GM21529 (cell line): ENCODE measurements around the gene ITGAL.

Experiments
- ATAC-seq: cut with Tn5 transposase; IDR thresholded peaks from one replicate; pipeline ENCODE4 v1.9.1; 2021; ENCODE audit not compliant: unreplicated experiment

ITGAL gene

DNA sequence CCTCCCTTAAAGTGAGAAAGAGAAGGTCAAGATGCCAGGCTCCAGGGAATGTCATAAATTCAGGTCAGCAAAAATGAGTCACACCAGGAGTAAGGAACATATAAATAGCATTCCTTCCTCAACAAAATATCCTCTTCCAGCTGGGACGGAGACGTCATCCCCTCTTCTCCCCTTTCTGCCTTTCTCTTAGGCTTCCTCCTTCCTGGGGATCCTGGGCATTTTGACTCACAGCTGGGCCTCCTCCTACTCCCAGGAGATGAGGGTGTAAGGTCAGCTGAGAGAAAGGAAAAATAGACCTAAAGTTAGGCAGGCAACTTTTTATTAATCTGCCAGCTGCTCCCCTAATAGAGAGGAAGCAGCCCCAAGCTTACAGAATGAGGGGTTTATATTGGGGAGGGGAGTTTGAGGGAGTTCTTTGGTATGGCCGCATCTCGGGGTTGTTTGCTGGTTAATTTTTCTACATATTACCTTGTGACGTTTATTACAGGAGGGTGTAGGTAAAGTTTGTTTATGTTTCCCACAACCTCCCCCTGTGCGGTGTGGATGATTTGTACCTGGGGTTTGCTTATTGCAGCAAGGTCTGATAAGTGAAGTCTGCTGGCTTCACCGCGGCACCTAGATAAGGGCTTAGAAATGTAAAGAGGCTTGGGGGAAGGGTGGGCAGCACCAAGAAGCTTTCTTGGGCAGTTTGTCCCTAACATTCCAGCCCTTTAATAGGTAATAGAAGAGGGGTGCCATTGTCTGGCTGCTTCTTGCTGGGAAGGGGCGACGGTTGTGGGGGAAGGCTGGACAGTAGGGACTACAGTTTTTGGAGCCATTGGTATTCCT, 69.2 kb downstream of the ITGAL start:
- ATAC-seq, result no peak

DNA sequence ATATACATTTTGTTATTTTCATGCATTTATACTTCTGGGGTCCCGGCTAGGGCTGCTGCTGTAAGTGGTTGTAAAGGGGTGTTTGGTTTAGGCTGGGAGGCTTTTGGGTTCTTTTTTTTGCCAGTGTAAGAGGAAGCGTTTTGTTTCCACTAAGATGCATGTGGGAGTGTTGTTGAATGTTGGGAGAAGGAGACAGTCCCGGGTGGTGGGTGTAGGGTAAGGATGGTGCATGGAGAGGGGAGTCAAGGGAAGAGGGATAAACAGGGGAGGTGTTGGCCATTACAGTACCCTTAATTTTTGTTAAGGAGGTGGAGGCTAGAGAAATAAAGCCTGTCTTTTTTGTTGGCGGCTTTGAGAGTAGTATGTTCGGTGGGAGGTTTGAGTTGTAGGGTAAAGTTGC, 70.5 kb downstream of the ITGAL start:
- ATAC-seq, result no peak

DNA sequence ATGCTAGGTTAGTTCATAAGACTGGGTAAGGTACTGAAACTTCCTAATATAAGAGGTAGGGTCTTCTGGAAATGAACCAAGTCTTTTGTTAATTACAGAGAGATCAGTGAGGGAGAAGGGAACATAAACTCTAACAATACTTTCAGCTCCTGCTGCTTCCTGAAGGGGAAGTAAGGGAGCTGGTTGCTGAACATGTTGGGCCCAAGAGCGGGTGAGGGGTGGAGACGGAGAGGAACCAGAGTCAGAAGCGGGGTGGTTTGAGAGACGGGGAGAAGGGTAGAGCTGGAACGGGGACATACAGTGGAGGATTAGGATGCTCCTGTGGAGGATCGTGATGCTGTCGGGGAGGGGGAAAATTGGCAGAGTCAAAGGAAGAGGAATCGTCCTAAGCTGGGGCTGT, 73.6 kb downstream of the ITGAL start:
- no peak for ATAC-seq

DNA sequence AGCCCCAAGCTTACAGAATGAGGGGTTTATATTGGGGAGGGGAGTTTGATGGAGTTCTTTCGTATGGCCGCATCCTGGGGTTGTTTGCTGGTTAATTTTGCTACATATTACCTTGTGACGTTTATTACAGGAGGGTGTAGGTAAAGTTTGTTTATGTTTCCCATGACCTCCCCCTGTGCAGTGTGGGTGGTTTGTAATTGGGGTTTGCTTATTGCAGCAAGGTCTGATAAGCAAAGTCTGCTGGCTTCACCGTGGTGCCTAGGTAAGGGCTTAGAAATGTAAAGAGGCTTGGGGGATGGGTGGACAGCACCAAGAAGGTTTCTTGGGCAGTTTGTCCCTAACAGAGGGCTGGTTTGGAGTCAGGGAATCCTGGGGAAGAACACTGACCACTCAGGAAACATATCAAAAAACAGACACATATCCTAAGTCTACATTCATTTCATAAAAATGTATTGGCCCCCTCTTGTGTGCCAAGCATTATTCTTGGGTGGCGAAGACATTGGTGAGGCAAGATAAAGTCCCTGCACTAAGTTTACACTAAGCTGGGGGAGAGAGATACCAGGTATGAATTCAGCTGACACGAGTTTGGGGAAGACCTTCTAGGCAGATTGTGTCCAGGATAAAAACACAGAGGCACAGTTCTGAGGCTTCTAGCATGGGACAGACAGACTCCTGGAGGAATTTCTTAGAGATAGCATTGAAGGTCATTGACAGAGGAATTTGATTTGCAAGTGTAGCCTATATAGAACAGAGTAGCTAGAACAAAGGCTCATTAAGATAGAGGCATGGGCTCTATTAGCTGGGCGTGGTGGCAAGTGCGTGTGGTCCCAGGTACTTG, 76.1 kb downstream of the ITGAL start:
- ATAC-seq, result no peak

DNA sequence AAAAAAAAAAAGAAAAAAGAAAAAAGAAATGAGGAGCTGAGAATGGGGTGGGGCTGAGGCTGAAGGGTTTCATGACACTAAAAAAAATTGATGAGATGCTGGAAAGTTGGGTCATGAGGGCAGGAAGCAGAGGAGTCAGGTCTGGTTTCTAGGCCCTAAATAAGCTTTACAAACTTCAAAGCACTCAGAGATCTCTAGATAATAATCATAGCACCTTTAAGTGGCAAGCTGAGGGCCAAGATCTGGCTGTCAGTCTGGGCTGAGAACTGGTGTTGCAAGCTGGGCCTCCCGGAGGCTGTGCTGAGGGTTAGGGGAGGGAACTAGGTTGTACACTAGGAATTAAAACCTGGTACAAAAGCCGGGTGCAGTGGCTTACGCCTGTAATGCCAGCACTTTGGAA, 79.2 kb downstream of the ITGAL start:
- ATAC-seq, result no peak

DNA sequence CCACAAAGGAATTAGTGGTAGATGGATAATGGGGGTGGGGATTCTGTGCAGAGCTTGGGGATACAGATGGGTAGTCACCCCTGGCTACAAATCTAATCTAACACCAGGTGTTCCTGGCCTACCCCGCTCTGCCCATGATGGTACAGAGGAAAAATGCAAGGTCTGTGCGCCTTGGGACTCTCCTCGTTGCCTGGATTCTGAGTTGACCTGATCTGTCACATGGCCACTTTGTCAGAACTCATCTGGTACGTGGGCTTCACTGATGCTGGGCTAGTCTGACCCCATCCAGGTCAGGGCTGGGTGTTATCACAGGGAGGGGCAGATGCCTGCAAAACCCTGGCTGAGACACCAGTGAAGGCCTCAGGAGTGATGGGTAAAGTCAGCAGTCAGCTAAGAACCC, 80.4 kb downstream of the ITGAL start:
- ATAC-seq, result no peak

DNA sequence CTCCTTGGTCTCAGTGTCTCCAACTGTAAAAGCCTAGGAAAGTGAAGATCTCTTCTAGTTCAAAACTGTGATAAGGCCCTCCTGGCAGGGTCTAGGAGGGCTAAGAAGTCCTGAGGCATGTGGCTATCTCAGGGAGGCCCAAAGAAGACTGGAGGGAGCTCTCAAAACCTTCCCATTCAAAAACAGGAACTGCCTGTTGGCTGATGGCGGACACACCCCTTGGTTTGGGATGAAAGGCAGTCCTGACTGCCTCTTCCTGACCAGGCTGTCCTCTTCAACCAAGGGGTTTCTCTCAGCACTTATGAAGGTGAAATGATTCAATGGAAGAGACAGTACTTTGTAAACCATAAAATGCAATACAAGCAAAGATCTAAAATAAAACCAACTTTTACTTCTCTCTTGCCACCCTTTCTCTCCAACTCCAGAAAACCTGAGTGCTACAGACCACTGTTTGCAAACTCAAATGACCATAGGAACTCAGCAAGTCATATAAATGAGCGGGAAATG, 80.9 kb downstream of the ITGAL start:
- ATAC-seq, result no peak

DNA sequence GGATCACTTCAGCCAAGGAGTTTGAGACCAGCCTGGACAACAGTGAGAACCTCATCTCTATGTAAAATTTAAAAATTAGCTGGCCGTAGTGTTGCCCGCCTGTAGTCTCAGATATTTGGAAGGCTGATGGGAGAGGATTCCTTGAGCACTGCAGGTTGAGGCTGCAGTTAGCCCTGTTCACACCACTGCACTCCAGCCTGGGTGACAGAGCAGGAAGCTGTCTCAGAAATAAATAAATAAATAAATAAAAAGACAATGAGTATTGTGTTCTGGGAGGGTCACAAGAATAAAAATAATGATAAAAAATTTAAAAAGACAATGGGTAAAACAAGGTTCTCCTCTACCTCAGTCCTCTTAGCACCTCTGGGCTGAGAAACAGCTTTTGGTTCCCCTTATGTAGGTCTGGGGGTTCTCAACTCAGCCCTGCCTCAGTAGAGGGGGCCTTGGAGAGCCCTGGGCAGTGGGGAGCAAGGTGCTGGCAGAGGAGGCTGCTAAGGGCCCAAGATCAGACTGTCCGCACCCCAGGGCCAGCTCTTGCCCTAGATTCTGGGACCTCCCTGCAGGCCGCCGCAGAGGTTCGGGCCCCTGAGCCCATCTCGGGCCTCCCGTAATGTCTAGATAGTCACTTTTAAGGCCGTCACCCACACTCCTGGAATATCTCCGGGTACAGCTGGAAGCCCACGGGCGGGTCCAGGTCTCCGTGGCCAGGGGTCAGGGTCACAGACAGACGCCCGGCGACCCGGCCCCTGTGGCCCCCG, 82.2 kb downstream of the ITGAL start:
- no peak for ATAC-seq

DNA sequence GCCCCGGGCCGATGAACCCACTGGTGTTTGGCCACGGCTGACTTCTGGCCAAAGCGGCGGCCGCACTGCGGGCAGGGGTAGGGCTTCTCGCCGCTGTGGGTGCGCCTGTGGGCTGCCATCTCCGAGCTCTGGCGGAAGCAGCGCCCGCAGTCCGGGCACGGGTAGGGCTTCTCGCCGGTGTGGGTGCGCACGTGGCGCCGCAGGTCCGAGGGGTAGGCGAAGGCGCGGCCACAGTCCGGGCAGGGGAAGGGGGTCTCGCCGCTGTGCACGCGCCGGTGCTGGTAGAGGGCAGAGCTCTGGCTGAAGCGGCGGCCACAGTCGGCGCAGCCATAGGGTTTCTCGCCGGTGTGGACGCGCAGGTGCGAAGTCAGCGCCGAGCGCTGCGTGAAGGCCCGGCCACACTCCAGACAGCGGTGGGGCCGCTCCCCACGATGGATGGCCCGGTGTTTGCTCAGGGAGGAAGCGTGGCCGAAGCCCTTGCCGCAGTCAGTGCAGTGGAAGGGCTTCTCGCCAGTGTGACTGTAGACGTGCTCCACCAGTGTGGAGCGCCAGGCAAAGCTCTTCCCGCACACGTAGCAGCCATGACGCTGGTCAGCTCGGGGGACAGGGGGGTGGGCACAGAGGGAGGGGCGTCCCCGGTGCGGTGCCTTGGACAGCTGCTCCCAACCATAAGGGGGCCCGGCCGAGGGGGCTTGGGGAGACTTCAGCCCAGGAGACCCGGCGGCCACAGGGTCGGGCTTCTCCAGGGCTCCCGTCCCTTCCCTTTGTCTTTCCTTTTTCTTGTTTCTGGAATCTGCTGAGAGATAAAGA, 83.0 kb downstream of the ITGAL start:
- no peak for ATAC-seq

DNA sequence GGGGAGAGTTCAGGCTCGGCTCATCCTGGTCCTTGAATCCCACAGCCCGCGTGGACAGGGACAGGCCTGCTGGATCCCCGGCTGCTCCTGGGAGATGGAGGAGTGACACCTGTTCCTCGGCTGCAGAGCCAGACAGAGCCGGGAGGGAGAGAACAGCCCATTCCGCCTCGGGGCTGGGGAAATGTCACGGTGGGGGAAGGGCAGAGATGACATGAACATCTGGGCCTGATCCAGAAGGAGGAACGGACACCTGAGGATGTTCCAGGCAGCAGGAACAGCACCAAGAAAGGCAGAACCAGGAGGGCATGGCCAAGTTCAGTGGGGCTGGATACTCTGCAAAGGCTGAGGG, 83.6 kb downstream of the ITGAL start:
- no peak for ATAC-seq

DNA sequence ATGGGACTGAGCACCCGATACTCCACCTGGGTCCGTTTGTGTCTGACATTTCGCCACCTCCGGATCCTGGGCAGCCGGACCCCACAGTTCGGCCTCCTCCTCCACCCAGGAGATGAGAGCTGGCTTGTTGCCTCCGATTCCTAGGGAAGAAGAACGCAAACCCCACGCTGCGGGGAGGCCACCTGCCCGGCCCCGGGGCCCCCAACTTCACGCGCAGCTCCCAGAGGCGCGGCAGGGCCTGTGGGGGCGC, 85.1 kb downstream of the ITGAL start:
- peak; percentile 3 for ATAC-seq

DNA sequence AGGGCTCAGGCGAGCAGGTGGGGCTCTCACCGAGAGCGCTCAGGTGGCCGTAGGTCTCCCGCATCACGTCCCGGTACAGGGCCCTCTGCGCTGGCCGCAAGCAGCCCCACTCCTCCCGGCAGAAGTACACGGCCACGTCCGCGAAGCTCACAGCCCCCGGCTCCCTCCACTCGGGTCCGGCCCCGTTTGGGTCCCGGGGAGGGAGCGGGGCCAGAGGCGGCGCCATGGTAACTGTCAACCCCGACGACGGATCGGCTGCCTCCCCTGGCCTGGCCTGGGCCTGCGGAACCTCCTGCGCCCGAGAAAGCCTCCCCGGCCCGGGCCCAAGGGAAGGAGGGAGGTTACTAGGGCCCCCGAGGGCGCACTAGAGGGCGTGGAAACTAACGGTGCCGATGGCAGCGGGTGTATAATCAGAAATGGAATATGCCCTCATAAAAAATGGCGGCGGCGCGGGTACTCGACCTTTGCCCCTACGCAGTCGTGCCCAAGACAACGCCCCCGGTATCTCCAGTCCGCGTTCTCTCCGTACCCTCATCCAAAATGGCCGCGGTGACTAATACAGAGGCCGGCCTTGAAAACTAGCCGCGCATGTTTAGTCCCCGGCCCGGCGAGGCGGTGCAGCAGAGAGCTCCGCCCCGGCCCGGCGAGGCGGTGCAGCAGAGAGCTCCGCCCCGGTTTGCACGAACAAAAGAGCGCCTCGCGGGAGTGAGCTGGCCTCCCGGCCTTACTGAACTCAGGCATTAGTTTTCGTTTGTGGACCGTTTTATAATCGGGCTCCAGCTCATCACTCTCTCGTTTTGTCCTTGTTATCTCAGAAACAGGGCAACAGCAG, 85.6 kb downstream of the ITGAL start, which contains the start of gene ZNF764:
Gene ZNF764, minus strand, starts transcription at position 418 of the 832 bp plus-strand sequence. Its CDS starts 192 bp downstream, at position 226.
- ATAC-seq, result peak; percentile 88

DNA sequence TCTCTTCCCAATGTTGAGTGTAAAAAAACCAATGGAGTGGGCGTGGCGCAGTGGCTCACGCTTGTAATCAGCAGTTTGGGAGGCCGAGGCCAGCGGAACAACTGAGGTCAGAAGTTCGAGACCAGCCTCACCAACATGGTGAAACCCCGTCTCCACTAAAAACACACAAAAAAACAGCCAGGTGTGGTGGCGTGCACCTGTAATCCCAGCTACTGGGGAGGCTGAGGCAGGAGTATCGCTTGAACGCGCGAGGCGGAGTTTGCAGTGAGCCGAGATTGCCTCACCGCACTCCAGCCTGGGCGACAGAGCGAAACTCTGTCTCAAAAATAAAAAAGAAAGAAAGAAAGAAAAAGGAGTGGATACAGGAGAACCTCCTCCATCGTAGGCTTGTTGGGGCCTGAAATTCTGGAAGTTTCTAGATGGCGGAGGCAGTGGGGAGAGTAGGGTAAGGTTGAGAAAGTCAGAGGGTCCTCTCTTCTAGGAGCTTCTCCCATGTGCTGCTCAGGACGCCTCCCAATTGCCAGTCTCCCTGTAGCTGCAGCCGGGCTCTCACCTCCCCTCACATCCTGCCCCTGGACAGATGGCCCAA, 86.3 kb downstream of the ITGAL start:
- ATAC-seq, result no peak

DNA sequence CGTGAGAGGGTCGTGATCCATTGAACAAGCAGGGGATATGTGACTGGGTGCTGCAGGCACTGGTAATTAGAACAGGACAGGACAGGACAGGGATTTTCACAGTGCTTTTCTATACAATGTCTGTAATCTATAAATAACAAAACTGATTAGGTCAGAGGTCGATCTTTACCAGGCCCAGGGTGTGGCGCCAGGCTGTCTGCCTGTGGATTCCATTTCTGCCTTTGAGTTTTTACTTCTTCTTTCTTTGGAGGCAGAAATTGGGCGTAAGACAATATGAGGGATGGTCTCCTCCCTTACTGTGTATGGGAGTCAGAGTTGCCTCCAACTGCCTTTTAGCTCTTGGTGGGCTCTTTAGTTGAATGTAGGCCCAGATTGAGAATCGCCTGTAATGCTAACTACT, 87.1 kb downstream of the ITGAL start:
- no peak for ATAC-seq

DNA sequence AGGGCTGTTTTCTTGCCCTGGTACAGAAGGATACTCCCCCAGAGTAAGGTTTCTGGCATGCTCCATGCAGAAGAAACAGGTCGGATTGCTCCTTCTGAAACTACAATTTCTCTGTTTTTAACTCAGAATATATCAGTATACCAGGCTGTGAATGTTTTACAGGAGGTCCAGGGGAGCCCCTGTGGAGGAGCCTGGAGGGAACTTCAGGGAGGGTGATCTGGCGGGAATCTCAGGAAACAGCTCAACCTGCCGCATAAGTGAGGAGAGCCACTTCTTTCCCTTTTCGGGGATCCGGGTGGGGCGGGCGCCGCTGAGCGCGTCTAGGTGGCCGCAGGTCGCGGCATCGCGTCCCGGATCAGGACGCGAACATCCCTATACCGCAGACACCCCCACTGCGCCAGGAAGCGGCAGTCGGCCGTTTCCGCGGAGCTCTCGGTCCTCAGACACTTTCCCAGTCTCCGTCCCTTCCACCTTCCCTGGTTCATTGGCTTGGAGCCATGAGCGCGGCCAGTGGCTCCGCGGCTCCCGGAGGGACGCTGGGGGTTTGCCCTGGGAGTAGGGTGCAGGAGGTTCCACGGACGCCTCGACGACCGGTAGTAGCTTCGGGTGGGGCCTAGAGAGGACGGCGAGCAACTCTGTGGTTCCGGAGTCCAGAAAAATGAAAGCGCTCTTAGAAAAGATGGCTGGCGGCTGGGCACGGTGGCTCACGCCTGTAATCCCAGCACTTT, 88.7 kb downstream of the ITGAL start:
- ATAC-seq, result no peak

DNA sequence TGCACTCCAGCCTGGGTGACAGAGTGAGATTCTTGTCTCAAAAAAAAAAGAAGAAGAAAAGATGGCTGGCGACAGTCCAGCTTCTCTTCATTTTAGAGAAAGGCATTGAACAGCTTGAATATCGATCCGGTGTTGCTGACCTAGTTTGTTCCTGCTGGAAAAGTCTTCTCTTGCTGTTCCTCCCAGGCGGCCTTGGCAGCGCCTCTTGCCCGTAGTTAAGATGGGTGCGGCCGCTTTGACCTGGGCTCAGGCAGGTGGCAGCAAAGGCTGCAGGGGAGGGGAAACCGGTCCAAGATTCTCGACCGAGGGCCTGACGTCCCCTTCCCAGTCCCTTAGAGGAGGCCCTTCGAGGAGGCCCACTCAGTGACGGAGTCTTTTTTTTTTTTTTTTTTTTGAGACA, 89.5 kb downstream of the ITGAL start:
- no peak for ATAC-seq

DNA sequence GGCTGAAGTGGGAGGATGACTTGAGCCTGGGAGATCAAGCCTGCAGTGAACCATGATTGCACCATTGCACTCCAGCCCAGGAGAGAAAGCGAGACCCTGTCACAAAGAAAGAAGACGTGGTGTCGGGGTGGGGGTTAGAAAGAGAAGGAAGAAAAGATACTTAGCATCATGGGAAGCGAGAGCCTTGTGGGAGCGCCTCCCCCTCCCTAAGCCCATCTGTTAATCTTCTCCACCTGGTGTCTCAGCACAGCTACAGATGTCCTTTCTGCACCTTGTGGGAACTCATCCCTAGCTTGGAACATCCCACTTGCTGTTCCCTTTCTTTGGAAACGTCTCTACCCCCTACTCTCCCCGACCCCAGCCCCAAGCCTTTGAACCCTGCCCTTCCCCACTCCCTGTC, 93.0 kb downstream of the ITGAL start:
- no peak for ATAC-seq

DNA sequence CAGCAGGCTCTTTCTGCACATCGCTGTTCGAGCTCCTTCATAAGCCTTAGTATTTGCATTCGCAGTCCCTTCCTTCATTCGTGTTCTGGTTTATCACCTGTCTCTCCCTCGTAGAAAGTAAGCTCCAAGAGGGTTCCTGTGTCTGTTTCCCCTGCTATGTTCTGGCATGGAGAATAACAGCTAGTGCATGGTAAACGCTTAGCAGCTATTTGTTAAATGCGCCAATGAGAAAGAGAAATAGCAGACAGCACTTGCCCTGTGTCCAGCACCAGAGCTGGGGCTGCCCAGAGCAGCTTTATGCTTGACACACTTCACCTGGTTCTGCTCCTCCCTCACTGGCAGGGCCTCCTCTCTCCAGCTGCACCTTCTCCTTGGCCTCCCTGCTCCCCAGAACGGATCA, 93.4 kb downstream of the ITGAL start:
- no peak for ATAC-seq

DNA sequence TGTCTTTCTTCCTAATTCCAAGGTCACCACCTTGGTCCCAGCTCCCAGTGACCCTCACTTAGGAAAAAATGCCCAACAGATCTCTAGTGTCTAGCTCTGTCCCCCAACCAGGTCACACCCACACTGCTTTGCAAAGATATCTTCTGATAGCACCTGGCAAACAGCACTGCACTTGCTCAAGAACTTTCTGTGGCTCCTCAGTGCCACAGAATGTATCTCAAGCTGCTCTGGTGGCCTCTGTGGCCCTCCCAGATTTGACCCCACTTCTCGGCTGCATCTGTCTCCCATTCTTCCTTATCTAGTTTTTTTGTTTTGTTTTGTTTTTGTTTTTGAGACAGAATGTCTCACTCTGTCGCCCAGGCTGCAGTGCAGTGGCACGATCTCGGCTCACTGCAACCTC, 94.0 kb downstream of the ITGAL start:
- ATAC-seq, result no peak
